IMR-90 (cell line): ENCODE data around the gene SLC25A22. TPM values are rescaled to one million over a fixed set of nuclear protein-coding genes. Genes with fewer than 3 reads are reported as not detected.

Source experiments
- ATAC-seq: fragments of 200-7000 bp; cut with Tn5 transposase; 2 replicates; pipeline ENCODE4 v1.9.1; 2020; ENCODE audit warnings: low read depth, mild to moderate bottlenecking, moderate library complexity
- BruUV-seq: library from RNA; stranded (reverse); fragments of 400-500 nt; replicated peaks from 2 replicates; lab custom pipeline; 2021; lab: Mats Ljungman, UMichigan
- CTCF ChIA-PET: fragments of 300-600 bp; formaldehyde crosslinking; extraction: SDS; loops from one replicate; lab custom pipeline; 2021; ENCODE audit warnings: antibody characterized with exemption; lab: Yijun Ruan, JAX
- POLR2A ChIA-PET: fragments of 300-600 bp; sonication (Branson Sonifier 250); formaldehyde crosslinking; loops from one replicate; lab custom pipeline; 2022; ENCODE audit warnings: antibody characterized with exemption; ENCODE audit not compliant: unreplicated experiment; lab: Charles Lee
- DNase-seq: peaks from one replicate; pipeline ENCODE4 v3.0.0; 2013
- H2AFZ ChIP-seq: replicated peaks from 2 replicates; pipeline ENCODE3; 2013; ENCODE audit warnings: low read length, mild to moderate bottlenecking; ENCODE audit not compliant: poor library complexity
- H2AK5ac ChIP-seq: 2 replicates; pipeline ENCODE4 v1.6.1; 2013; ENCODE audit warnings: low read depth, low read length, inconsistent platforms
- H2AK9ac ChIP-seq: replicated peaks from 2 replicates; pipeline ENCODE3; 2013; ENCODE audit warnings: mild to moderate bottlenecking, low read depth, low read length, moderate library complexity; ENCODE audit not compliant: poor library complexity
- H2BK120ac ChIP-seq: 2 replicates; pipeline ENCODE4 v1.6.1; 2013; ENCODE audit warnings: low read depth, low read length, inconsistent platforms
- H2BK15ac ChIP-seq: 3 replicates; pipeline ENCODE4 v1.6.1; 2013; ENCODE audit warnings: low read depth, low read length, inconsistent platforms
- H2BK20ac ChIP-seq: 2 replicates; pipeline ENCODE4 v1.6.1; 2013; ENCODE audit warnings: low read depth, mild to moderate bottlenecking, inconsistent platforms, low read length, moderate library complexity
- H2BK5ac ChIP-seq: 2 replicates; pipeline ENCODE4 v1.6.1; 2013; ENCODE audit warnings: mild to moderate bottlenecking, low read depth, low read length, inconsistent platforms; ENCODE audit not compliant: poor library complexity, severe bottlenecking
- H3K14ac ChIP-seq: replicated peaks from 2 replicates; pipeline ENCODE4 v1.6.1; 2013; ENCODE audit warnings: low read depth, low read length, inconsistent platforms
- H3K18ac ChIP-seq: 2 replicates; pipeline ENCODE4 v1.6.1; 2013; ENCODE audit warnings: low read depth, low read length, control low read depth
- H3K23ac ChIP-seq: 2 replicates; pipeline ENCODE4 v1.6.1; 2013; ENCODE audit warnings: low read depth, low read length, inconsistent platforms
- H3K27ac ChIP-seq: 2 replicates; pipeline ENCODE4 v1.5.1; 2013; ENCODE audit warnings: mild to moderate bottlenecking, control low read depth, low read length; ENCODE audit not compliant: insufficient read depth
- H3K27me3 ChIP-seq: 2 replicates; pipeline ENCODE4 v1.6.1; 2013; ENCODE audit warnings: low read length; ENCODE audit not compliant: control insufficient read depth, insufficient read depth
- H3K36me3 ChIP-seq: 2 replicates; pipeline ENCODE4 v1.6.1; 2013; ENCODE audit warnings: low read length, mixed read lengths; ENCODE audit not compliant: control insufficient read depth, insufficient read depth
- H3K4ac ChIP-seq: 2 replicates; pipeline ENCODE4 v1.6.1; 2013; ENCODE audit warnings: low read depth, low read length, inconsistent platforms
- H3K4me1 ChIP-seq: 2 replicates; pipeline ENCODE4 v1.6.1; 2013; ENCODE audit warnings: low read length, mixed read lengths; ENCODE audit not compliant: control insufficient read depth, insufficient read depth
- H3K4me2 ChIP-seq: 2 replicates; pipeline ENCODE4 v1.6.1; 2013; ENCODE audit warnings: low read depth, mild to moderate bottlenecking, control low read depth, low read length, moderate library complexity
- H3K4me3 ChIP-seq: 2 replicates; pipeline ENCODE4 v1.5.1; 2013; ENCODE audit warnings: low read depth, mild to moderate bottlenecking, control low read depth, low read length, moderate library complexity; ENCODE audit not compliant: insufficient read depth
- H3K56ac ChIP-seq: 2 replicates; pipeline ENCODE4 v1.6.1; 2013; ENCODE audit warnings: low read length, inconsistent platforms; ENCODE audit not compliant: insufficient read depth; ENCODE audit errors: extremely low read depth
- H3K79me1 ChIP-seq, 2 experiments: 2 replicates each; pipeline ENCODE4 v1.6.1; 2013; ENCODE audit warnings: low read length in 2 of 2, inconsistent platforms in 1 of 2, low read depth in 1 of 2
- H3K9ac ChIP-seq: 2 replicates; pipeline ENCODE4 v1.6.1; 2013; ENCODE audit warnings: low read depth, low read length, control low read depth
- H3K9me1 ChIP-seq: 2 replicates; pipeline ENCODE4 v1.6.1; 2013; ENCODE audit warnings: low read length, inconsistent platforms; ENCODE audit not compliant: insufficient read depth
- H3K9me3 ChIP-seq: 2 replicates; pipeline ENCODE4 v1.6.1; 2013; ENCODE audit warnings: low read length; ENCODE audit not compliant: control insufficient read depth, insufficient read depth
- H4K20me1 ChIP-seq: 2 replicates; pipeline ENCODE4 v1.6.1; 2013; ENCODE audit warnings: low read length, inconsistent platforms; ENCODE audit not compliant: insufficient read depth
- H4K5ac ChIP-seq: 2 replicates; pipeline ENCODE4 v1.6.1; 2013; ENCODE audit warnings: mild to moderate bottlenecking, low read depth, low read length, control low read depth
- H4K8ac ChIP-seq, 2 experiments: 2 replicates each; pipeline ENCODE4 v1.6.1; 2013; ENCODE audit warnings: low read depth in 2 of 2, low read length in 2 of 2, control low read depth in 1 of 2, inconsistent platforms in 1 of 2
- H4K91ac ChIP-seq: 2 replicates; pipeline ENCODE4 v1.6.1; 2013; ENCODE audit warnings: low read depth, low read length, inconsistent platforms; ENCODE audit not compliant: insufficient read depth
- BHLHE40 ChIP-seq: fragments of 150-350 bp; IDR thresholded peaks from 2 replicates; pipeline ENCODE4 v1.6.1; 2016; ENCODE audit warnings: mild to moderate bottlenecking, low read depth, low read length
- CEBPB ChIP-seq: IDR thresholded peaks from 2 replicates; pipeline ENCODE4 v1.6.1; 2012; ENCODE audit warnings: low read depth, low read length, improper control_type of control experiment
- CHD1 ChIP-seq: IDR thresholded peaks from 2 replicates; pipeline ENCODE4 v1.6.1; 2012; ENCODE audit warnings: low read depth, low read length, improper control_type of control experiment
- MAFK ChIP-seq: IDR thresholded peaks from 2 replicates; pipeline ENCODE4 v1.6.1; 2012; ENCODE audit warnings: low read depth, low read length, improper control_type of control experiment
- MAZ ChIP-seq: IDR thresholded peaks from 2 replicates; pipeline ENCODE4 v1.6.1; 2012; ENCODE audit warnings: low read depth, mild to moderate bottlenecking, low read length, improper control_type of control experiment, moderate library complexity, borderline replicate concordance
- MXI1 ChIP-seq: IDR thresholded peaks from 2 replicates; pipeline ENCODE4 v1.6.1; 2012; ENCODE audit warnings: low read depth, mild to moderate bottlenecking, low read length, moderate library complexity, borderline replicate concordance
- NFE2L2 ChIP-seq: fragments of 150-350 bp; IDR thresholded peaks from 2 replicates; pipeline ENCODE4 v1.6.1; 2016; ENCODE audit warnings: low read depth, mild to moderate bottlenecking, low read length
- POLR2A ChIP-seq: IDR thresholded peaks from 2 replicates; pipeline ENCODE4 v1.6.1; 2012; ENCODE audit warnings: mild to moderate bottlenecking, low read depth, low read length
- RAD21 ChIP-seq: IDR thresholded peaks from 2 replicates; pipeline ENCODE4 v1.6.1; 2012; ENCODE audit warnings: low read length, improper control_type of control experiment
- RCOR1 ChIP-seq: IDR thresholded peaks from 2 replicates; pipeline ENCODE4 v1.6.1; 2012; ENCODE audit warnings: mild to moderate bottlenecking, low read length, improper control_type of control experiment; ENCODE audit not compliant: insufficient replicate concordance
- RFX5 ChIP-seq: IDR thresholded peaks from 2 replicates; pipeline ENCODE4 v1.8.0; 2012; ENCODE audit warnings: low read depth, mild to moderate bottlenecking, low read length, moderate library complexity
- SMC3 ChIP-seq: fragments of 150-350 bp; IDR thresholded peaks from 2 replicates; pipeline ENCODE4 v1.6.1; 2016; ENCODE audit warnings: low read depth, mild to moderate bottlenecking, antibody characterized with exemption, low read length, moderate library complexity
- WGBS, 2 experiments: methylation state at CpG; one replicate each; pipeline versions ENCODE4 v1.1.5 to v1.1.7; 2013; ENCODE audit warnings: missing lambda C conversion rate in 2 of 2; ENCODE audit not compliant: insufficient read length in 1 of 2; ENCODE audit errors: extremely low coverage in 2 of 2; 5-methylcytosine and 5-hydroxymethylcytosine counted together
- dilution Hi-C: fragments of 300-500 bp; cut with HindIII; formaldehyde crosslinking; loops from one replicate; pipeline ENCODE4 v1.14.3; 2018; ENCODE audit warnings: low sequenced_read_pairs; ENCODE audit not compliant: unreplicated experiment
- in situ Hi-C: fragments of 300-500 bp; cut with MboI; formaldehyde crosslinking; loops from 3 replicates; pipeline ENCODE4 v1.14.3; 2019; ENCODE audit warnings: low sequenced_read_pairs, inconsistent platforms, mixed read lengths
- intact Hi-C: fragments of 100-400 bp; cut with micrococcal nuclease; formaldehyde crosslinking; loops from 2 replicates; pipeline ENCODE4 v1.10.0; 2022
- polyA plus RNA-seq, 3 experiments: library from polyadenylated mRNA; depleted of rRNA; stranded (reverse); fragments of >200 nt; gene quantifications; 2 replicates each; pipeline ENCODE4 v1.2.3, GENCODE V29; 2012; ENCODE audit warnings: low replicate concordance in 1 of 3
- total RNA-seq: library from RNA; depleted of rRNA; stranded (reverse); fragments of >200 nt; gene quantifications from 2 replicates; pipeline ENCODE4 v1.2.3, GENCODE V29; 2012
- TF ChIP-seq, protein P1 (sequence below): fragments of 150-350 bp; IDR thresholded peaks from 2 replicates; pipeline ENCODE4 v1.6.1; 2016; ENCODE audit warnings: low read depth, mild to moderate bottlenecking, low read length, moderate library complexity, borderline replicate concordance
- TF ChIP-seq, protein P2 (sequence below): fragments of 150-350 bp; IDR thresholded peaks from 2 replicates; pipeline ENCODE4 v1.6.1; 2017; ENCODE audit warnings: mild to moderate bottlenecking, antibody characterized with exemption, low read length, low read depth
- TF ChIP-seq, protein P3 (sequence below): conservative IDR thresholded peaks from 2 replicates; pipeline ENCODE4 v1.5.1; 2012; ENCODE audit warnings: mild to moderate bottlenecking, low read depth, low read length, improper control_type of control experiment

The SLC25A22 gene
- total and polyA plus RNA-seq, 2 of the 4 experiments (the other 2 are of a cell fraction), result 8.2 to 41.3 TPM

DNA sequence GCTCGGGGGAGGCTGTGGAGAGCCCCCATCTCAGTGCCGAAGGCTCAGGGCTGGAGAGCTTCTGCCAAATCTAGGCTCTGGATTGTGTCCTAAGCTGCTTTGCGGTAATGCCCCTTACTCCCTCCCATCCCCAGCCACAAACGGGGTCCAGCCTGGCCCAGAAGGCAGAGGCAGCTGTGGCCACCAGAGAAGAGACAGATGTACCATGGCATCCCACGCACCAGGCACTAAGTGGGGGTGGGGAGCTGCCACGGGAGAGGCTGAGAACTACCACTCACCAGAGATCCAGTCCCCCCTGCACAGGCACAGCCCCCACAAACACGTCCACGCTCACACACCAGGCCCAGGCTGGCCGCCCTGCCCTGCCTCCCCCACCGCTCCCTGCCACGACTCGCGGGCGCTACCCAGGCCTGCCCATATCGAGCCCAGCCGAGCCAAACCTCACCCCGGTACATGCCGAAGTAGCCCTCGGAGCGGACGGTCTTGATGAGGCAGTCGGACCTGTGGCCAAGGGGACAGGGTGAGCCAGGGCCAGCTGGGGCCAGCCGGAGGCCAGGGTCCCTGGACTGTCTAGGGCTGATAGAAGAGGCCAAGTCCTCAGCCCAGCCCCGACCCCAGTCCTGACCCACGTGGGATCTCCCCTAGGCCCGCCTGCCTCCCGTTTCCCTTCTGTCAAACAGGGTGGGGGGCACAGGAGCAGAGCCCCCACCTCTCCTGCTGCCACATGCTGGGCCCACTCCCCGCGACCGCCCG lies 3.9 kb downstream of the SLC25A22 start:
- H3K14ac ChIP-seq, result no peak overlapping the region
- no peak overlapping the region for H3K9ac ChIP-seq
- intact Hi-C loops (no loop called here), dilution Hi-C loops (no loop called here), in situ Hi-C loops (no loop called here)
- H3K27me3 ChIP-seq, result no peaks in the 10 kb centered on the region
- H3K4ac ChIP-seq, result no peak overlapping the region
- H3K4me3 ChIP-seq, result no peak overlapping the region
- H4K20me1 ChIP-seq, result peaks cover 18% of the 10 kb centered on the region
- no peak overlapping the region for H3K18ac ChIP-seq
- H3K56ac ChIP-seq, result no peak overlapping the region
- BruUV-seq, result no TSS peak
- DNase-seq (no peak), ATAC-seq (no peak)
- no peak overlapping the region for H4K5ac ChIP-seq
- peaks cover 6% of the 10 kb centered on the region; the same call in 1 of the 2 replicates for H3K9me1 ChIP-seq
- H3K9me3 ChIP-seq, result no peaks in the 10 kb centered on the region
- POLR2A ChIA-PET, result no interaction called here
- H2AFZ ChIP-seq, result peak overlapping the region; percentile 40
- no peak overlapping the region for H2BK5ac ChIP-seq
- H3K4me1 ChIP-seq, result peaks cover 16% of the 10 kb centered on the region
- no peak overlapping the region for H4K8ac ChIP-seq
- no peak overlapping the region for H2BK15ac ChIP-seq
- H3K36me3 ChIP-seq, result peaks cover 24% of the 10 kb centered on the region; the same call in 1 of the 2 replicates
- H2AK9ac ChIP-seq, result no peak overlapping the region
- H2AK5ac ChIP-seq, result no peak overlapping the region
- CTCF ChIA-PET, result interaction anchor here (0.7 kb wide), 1 partner anchor 9 kb away, joined by 3 read pairs; no protein-coding TSS in a partner anchor
- no peak overlapping the region for H3K23ac ChIP-seq
- peaks cover 0 to 29% of the 10 kb centered on the region in 2 experiments; a peak in 3 of 4 replicates for H3K79me1 ChIP-seq
- no peak overlapping the region for H2BK120ac ChIP-seq
- 90% methylated on average over 8 of the region's 31 CpGs; no CpG with 5 or more reads in 1 of the 2 experiments for WGBS, 2 experiments
- H3K4me2 ChIP-seq, result no peak overlapping the region
- H2BK20ac ChIP-seq, result no peak overlapping the region
- no peak overlapping the region for H3K27ac ChIP-seq
- no peak overlapping the region for H4K91ac ChIP-seq
- no peak for TF ChIP-seq RFX5
- no peak for TF ChIP-seq MXI1
- TF ChIP-seq MAZ, result no peak
- TF ChIP-seq, protein P1, sequence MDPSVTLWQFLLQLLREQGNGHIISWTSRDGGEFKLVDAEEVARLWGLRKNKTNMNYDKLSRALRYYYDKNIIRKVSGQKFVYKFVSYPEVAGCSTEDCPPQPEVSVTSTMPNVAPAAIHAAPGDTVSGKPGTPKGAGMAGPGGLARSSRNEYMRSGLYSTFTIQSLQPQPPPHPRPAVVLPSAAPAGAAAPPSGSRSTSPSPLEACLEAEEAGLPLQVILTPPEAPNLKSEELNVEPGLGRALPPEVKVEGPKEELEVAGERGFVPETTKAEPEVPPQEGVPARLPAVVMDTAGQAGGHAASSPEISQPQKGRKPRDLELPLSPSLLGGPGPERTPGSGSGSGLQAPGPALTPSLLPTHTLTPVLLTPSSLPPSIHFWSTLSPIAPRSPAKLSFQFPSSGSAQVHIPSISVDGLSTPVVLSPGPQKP, result no peak
- no peak for TF ChIP-seq CHD1
- TF ChIP-seq CEBPB, result no peak
- TF ChIP-seq, protein P2, sequence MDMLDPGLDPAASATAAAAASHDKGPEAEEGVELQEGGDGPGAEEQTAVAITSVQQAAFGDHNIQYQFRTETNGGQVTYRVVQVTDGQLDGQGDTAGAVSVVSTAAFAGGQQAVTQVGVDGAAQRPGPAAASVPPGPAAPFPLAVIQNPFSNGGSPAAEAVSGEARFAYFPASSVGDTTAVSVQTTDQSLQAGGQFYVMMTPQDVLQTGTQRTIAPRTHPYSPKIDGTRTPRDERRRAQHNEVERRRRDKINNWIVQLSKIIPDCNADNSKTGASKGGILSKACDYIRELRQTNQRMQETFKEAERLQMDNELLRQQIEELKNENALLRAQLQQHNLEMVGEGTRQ, result no peak
- TF ChIP-seq RAD21, result no peak
- TF ChIP-seq MAFK, result no peak
- no peak for TF ChIP-seq NFE2L2
- no peak for TF ChIP-seq BHLHE40
- TF ChIP-seq SMC3, result no peak
- TF ChIP-seq RCOR1, result no peak
- TF ChIP-seq, protein P3, sequence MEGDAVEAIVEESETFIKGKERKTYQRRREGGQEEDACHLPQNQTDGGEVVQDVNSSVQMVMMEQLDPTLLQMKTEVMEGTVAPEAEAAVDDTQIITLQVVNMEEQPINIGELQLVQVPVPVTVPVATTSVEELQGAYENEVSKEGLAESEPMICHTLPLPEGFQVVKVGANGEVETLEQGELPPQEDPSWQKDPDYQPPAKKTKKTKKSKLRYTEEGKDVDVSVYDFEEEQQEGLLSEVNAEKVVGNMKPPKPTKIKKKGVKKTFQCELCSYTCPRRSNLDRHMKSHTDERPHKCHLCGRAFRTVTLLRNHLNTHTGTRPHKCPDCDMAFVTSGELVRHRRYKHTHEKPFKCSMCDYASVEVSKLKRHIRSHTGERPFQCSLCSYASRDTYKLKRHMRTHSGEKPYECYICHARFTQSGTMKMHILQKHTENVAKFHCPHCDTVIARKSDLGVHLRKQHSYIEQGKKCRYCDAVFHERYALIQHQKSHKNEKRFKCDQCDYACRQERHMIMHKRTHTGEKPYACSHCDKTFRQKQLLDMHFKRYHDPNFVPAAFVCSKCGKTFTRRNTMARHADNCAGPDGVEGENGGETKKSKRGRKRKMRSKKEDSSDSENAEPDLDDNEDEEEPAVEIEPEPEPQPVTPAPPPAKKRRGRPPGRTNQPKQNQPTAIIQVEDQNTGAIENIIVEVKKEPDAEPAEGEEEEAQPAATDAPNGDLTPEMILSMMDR, result no peak
- TF ChIP-seq POLR2A, result no peak
